M059J (cell line): ENCODE results near the gene SH2B2. TPM values are rescaled to one million over a fixed set of nuclear protein-coding genes. Genes with fewer than 3 reads are reported as not detected.
"Not testable (repeated sequence)": the region's sequence is repeated elsewhere in the genome, so short reads cannot be mapped to it uniquely, and the experiment has no call there.

Source experiments
- DNase-seq: peaks from one replicate; pipeline ENCODE4 v3.0.0-alpha.2; 2012; ENCODE audit warnings: low read depth
- total RNA-seq: library from RNA; depleted of rRNA; stranded (reverse); fragments of >200 nt; shearing (Covaris generic); gene quantifications from 2 replicates; pipeline ENCODE4 v1.2.3, GENCODE V29; 2014

SH2B2 gene
- total RNA-seq, 1 experiment from 2014 or later = 5.1 TPM

GRCh38 chr7:102306916-102307677 is 20.4 kb downstream of the SH2B2 start:
- DNase-seq = peak; percentile 89

GRCh38 chr7:102310414-102310815 is 23.7 kb downstream of the SH2B2 start:
- DNase-seq = no peak

GRCh38 chr7:102312317-102312716 is 25.6 kb downstream of the SH2B2 start:
- DNase-seq = no peak

GRCh38 chr7:102313997-102314780 is 27.5 kb downstream of the SH2B2 start:
- DNase-seq = no peak

- DNase-seq = no peak
Measured at GRCh38 chr7:102317231-102318059, 30.8 kb downstream of the SH2B2 start.

GRCh38 chr7:102318482-102318971 is 31.9 kb downstream of the SH2B2 start:
- peak; percentile 57 for DNase-seq

- DNase-seq = no peak
Measured at GRCh38 chr7:102319671-102320070, 33.0 kb downstream of the SH2B2 start.

- DNase-seq = no peak
Measured at GRCh38 chr7:102320181-102320580, 33.5 kb downstream of the SH2B2 start.

GRCh38 chr7:102320601-102321350 is 34.1 kb downstream of the SH2B2 start:
- DNase-seq = no peak

GRCh38 chr7:102321351-102322201 is 34.9 kb downstream of the SH2B2 start:
- DNase-seq = no peak

GRCh38 chr7:102322202-102322715 is 35.6 kb downstream of the SH2B2 start:
- no peak for DNase-seq

- no peak for DNase-seq
Measured at GRCh38 chr7:102323914-102324195, 37.2 kb downstream of the SH2B2 start.

GRCh38 chr7:102325106-102325505 is 38.4 kb downstream of the SH2B2 start:
- DNase-seq = not testable (repeated sequence)

- no peak for DNase-seq
Measured at GRCh38 chr7:102326157-102326889, 39.7 kb downstream of the SH2B2 start.

- not testable (repeated sequence) for DNase-seq
Measured at GRCh38 chr7:102327183-102327582, 40.5 kb downstream of the SH2B2 start.

GRCh38 chr7:102328863-102329262 is 42.2 kb downstream of the SH2B2 start:
- not testable (repeated sequence) for DNase-seq

GRCh38 chr7:102329366-102329765 is 42.7 kb downstream of the SH2B2 start:
- DNase-seq = not testable (repeated sequence)

- DNase-seq = not testable (repeated sequence)
Measured at GRCh38 chr7:102330666-102331460, 44.2 kb downstream of the SH2B2 start.

GRCh38 chr7:102335574-102335973 is 48.9 kb downstream of the SH2B2 start:
- DNase-seq = not testable (repeated sequence)
